Loucy (cell line): ENCODE results near the gene CLIP3.

Source experiments
- H2AFZ ChIP-seq: fragments of 200-600 bp; sonication (generic); 2 replicates; pipeline ENCODE4 v1.6.0; 2016; ENCODE audit warnings: antibody characterized with exemption, mild to moderate bottlenecking, low read length, moderate library complexity
- H3F3A ChIP-seq: fragments of 200-600 bp; 2 replicates; pipeline ENCODE4 v1.6.0; 2016; ENCODE audit warnings: antibody characterized with exemption, low read depth, mild to moderate bottlenecking
- H3K27me3 ChIP-seq: fragments of 200-600 bp; sonication (generic); 2 replicates; pipeline ENCODE4 v1.6.1; 2014; ENCODE audit warnings: low read length, mild to moderate bottlenecking; ENCODE audit not compliant: insufficient read depth, poor library complexity, severe bottlenecking
- H3K36me3 ChIP-seq: fragments of 200-600 bp; sonication (generic); 2 replicates; pipeline ENCODE4 v1.6.1; 2016; ENCODE audit warnings: low read length; ENCODE audit not compliant: insufficient read depth
- H3K4me1 ChIP-seq: fragments of 200-600 bp; sonication (generic); 2 replicates; pipeline ENCODE4 v1.5.1; 2014; ENCODE audit warnings: low read length, mild to moderate bottlenecking; ENCODE audit not compliant: insufficient read depth, poor library complexity, severe bottlenecking
- H3K4me2 ChIP-seq: fragments of 200-600 bp; sonication (generic); 2 replicates; pipeline ENCODE4 v1.6.0; 2014; ENCODE audit warnings: antibody characterized with exemption, low read length, low read depth, mild to moderate bottlenecking; ENCODE audit not compliant: poor library complexity, severe bottlenecking
- H3K4me3 ChIP-seq: fragments of 200-600 bp; sonication (generic); 2 replicates; pipeline ENCODE4 v1.5.1; 2014; ENCODE audit warnings: low read length, mild to moderate bottlenecking, mixed read lengths; ENCODE audit not compliant: poor library complexity, severe bottlenecking
- H3K79me2 ChIP-seq: fragments of 200-600 bp; sonication (generic); 2 replicates; pipeline ENCODE4 v1.6.1; 2014; ENCODE audit warnings: low read length; ENCODE audit not compliant: insufficient read depth
- H3K9ac ChIP-seq: fragments of 200-600 bp; sonication (generic); 2 replicates; pipeline ENCODE4 v1.6.0; 2014; ENCODE audit warnings: mild to moderate bottlenecking, low read depth, low read length, moderate library complexity; ENCODE audit not compliant: poor library complexity, severe bottlenecking
- H3K9me2 ChIP-seq: fragments of 200-600 bp; sonication (generic); replicated peaks from 2 replicates; pipeline ENCODE4 v1.6.1; 2016; ENCODE audit warnings: low read depth, low read length, mixed read lengths
- H3K9me3 ChIP-seq: fragments of 200-600 bp; sonication (generic); 2 replicates; pipeline ENCODE4 v1.6.1; 2014; ENCODE audit warnings: mild to moderate bottlenecking, antibody characterized with exemption, low read length, low read depth; ENCODE audit not compliant: insufficient read depth
- H4K20me1 ChIP-seq: fragments of 200-600 bp; sonication (generic); 2 replicates; pipeline ENCODE4 v1.6.0; 2014; ENCODE audit warnings: antibody characterized with exemption, low read length, mild to moderate bottlenecking; ENCODE audit not compliant: insufficient read depth, poor library complexity, severe bottlenecking
- CTCF ChIP-seq: fragments of 200-600 bp; sonication (generic); conservative IDR thresholded peaks from 2 replicates; pipeline ENCODE4 v1.5.1; 2014; ENCODE audit warnings: mild to moderate bottlenecking, antibody characterized with exemption, low read length
- EZH2phosphoT487 ChIP-seq: fragments of 200-600 bp; IDR thresholded peaks from 2 replicates; pipeline ENCODE4 v1.6.1; 2018; ENCODE audit warnings: antibody characterized with exemption, mild to moderate bottlenecking, moderate library complexity, borderline replicate concordance

Gene CLIP3, protein sequence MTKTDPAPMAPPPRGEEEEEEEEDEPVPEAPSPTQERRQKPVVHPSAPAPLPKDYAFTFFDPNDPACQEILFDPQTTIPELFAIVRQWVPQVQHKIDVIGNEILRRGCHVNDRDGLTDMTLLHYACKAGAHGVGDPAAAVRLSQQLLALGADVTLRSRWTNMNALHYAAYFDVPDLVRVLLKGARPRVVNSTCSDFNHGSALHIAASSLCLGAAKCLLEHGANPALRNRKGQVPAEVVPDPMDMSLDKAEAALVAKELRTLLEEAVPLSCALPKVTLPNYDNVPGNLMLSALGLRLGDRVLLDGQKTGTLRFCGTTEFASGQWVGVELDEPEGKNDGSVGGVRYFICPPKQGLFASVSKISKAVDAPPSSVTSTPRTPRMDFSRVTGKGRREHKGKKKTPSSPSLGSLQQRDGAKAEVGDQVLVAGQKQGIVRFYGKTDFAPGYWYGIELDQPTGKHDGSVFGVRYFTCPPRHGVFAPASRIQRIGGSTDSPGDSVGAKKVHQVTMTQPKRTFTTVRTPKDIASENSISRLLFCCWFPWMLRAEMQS

GRCh38 chr19:36032251-36033104, at the start of gene CLIP3:
Gene CLIP3 (minus strand): TSS chr19:36032873. CDS start chr19:36032357, 516 bp downstream.
- H3K79me2 ChIP-seq: no peaks in the 10 kb centered on the region
- H3K9ac ChIP-seq: no peak within 1 kb of the TSS
- H3K9me2 ChIP-seq: no peaks in the 10 kb centered on the region
- no peaks in the 10 kb centered on the region for H3F3A ChIP-seq
- H3K4me3 ChIP-seq: no peak within 1 kb of the TSS
- no peaks in the 10 kb centered on the region for H3K9me3 ChIP-seq
- H3K4me2 ChIP-seq: no peak within 1 kb of the TSS
- TF ChIP-seq EZH2phosphoT487 (no peak), CTCF (no peak)
- H3K27me3 ChIP-seq: no peaks in the 10 kb centered on the region
- no peaks in the 10 kb centered on the region for H4K20me1 ChIP-seq
- no peaks in the 10 kb centered on the region for H3K36me3 ChIP-seq
- peaks cover 14% of the 10 kb centered on the region for H3K4me1 ChIP-seq
- H2AFZ ChIP-seq: no peak within 1 kb of the TSS

DNA sequence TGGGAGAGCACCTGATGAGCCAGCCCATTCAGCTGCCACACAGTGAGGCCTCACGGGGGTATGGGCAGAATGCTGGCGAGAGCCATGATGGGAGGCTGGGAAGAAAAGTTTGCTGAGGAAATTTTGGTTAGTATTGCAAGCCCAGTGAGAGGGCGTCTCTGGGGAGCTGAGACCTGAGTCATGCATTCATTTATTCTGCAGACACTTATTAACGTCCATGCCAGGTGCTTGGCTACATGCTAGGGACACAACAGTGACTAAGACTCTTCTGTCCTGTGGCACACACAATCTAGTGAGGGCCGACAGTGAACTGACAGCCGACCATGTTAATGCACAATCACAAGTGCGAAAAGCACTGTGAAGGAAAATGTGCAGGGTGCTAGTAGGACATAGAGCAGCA, 49.2 kb upstream of the CLIP3 start:
- Histone ChIP-seq H3K4me2 (no peak overlapping the region), H3F3A (no peaks in the 10 kb centered on the region), H3K9me2 (no peaks in the 10 kb centered on the region), H4K20me1 (no peaks in the 10 kb centered on the region), H2AFZ (no peak overlapping the region), H3K9ac (no peak overlapping the region), H3K4me3 (no peak overlapping the region), H3K27me3 (no peaks in the 10 kb centered on the region), H3K4me1 (no peaks in the 10 kb centered on the region), H3K36me3 (peaks cover 79% of the 10 kb centered on the region; the same call in 1 of the 2 replicates), H3K9me3 (no peaks in the 10 kb centered on the region), H3K79me2 (no peaks in the 10 kb centered on the region)
- TF ChIP-seq EZH2phosphoT487 (no peak), CTCF (no peak)

DNA sequence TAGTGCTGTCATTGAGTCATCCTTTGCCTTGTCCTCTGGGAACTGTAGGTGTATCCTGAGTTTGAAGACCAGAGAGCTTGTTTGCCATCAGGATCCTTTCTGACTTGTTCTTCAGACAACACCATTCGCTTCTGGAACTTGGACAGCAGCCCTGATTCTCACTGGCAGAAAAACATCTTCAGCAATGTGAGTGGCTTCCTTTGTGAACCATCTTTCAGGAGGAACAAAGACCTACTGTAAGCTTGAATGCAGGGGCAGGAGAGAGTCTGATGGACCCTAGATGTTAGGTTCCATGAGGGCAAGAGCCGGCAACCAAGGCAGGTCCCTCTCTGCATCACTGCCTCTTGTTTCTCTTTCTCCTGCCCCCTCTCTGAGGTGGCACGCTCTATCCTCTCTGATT, 48.7 kb upstream of the CLIP3 start:
- H2AFZ ChIP-seq: no peak overlapping the region
- H3K9me3 ChIP-seq: no peaks in the 10 kb centered on the region
- H3K36me3 ChIP-seq: peaks cover 74% of the 10 kb centered on the region; the same call in 1 of the 2 replicates
- no peaks in the 10 kb centered on the region for H3K4me1 ChIP-seq
- H3K79me2 ChIP-seq: no peaks in the 10 kb centered on the region
- no peak overlapping the region for H3K4me3 ChIP-seq
- no peaks in the 10 kb centered on the region for H3F3A ChIP-seq
- no peaks in the 10 kb centered on the region for H4K20me1 ChIP-seq
- no peaks in the 10 kb centered on the region for H3K27me3 ChIP-seq
- no peak for TF ChIP-seq CTCF
- no peak for TF ChIP-seq EZH2phosphoT487
- H3K9me2 ChIP-seq: no peaks in the 10 kb centered on the region
- no peak overlapping the region for H3K9ac ChIP-seq
- H3K4me2 ChIP-seq: no peak overlapping the region
